ENCODE results near the gene ADAMTS14.

- TF ChIP-seq CTCF (IDR thresholded peaks at IDR 0.05; ENCODE audit: low read depth, low read length, poor library complexity, severe bottlenecking) (no peak), EZH2phosphoT487 (IDR thresholded peaks at IDR 0.05; ENCODE audit: borderline replicate concordance, low read length) (no peak)
These were observed 22.3 kb downstream of the ADAMTS14 start for GRCh38 chr10:70694418-70695141.

Data from DOHH2 (cell line).